Stimulated activated effector memory CD8-positive, alpha-beta T cell treated with anti-CD3 and anti-CD28 coated beads, Interleukin-12 subunit alpha, Interleukin-12 subunit beta, amount 100 ng/mL, for 72 hours (primary cell): ENCODE results near the gene TP63.

ENCODE experiments used
- ATAC-seq: fragments of 150-1000 bp; cut with Tn5 transposase; 2 replicates; pipeline ENCODE4 v1.10.0; 2021
- DNase-seq, 2 donors: peaks; one replicate each; pipeline ENCODE4 v3.0.0; 2021 to 2022; ENCODE audit warnings: low spot score in 2 of 2
- H3K27ac Mint-ChIP-seq: one replicate; pipeline ENCODE4 v1.8.0; 2022; ENCODE audit warnings: mild to moderate bottlenecking, mixed read lengths
- H3K36me3 Mint-ChIP-seq: one replicate; pipeline ENCODE4 v1.8.0; 2022; ENCODE audit warnings: mild to moderate bottlenecking, mixed read lengths
- H3K4me1 Mint-ChIP-seq: one replicate; pipeline ENCODE4 v1.8.0; 2022; ENCODE audit warnings: mixed read lengths
- H3K4me3 Mint-ChIP-seq: one replicate; pipeline ENCODE4 v1.8.0; 2022; ENCODE audit warnings: mild to moderate bottlenecking, mixed read lengths
- H3K9me3 Mint-ChIP-seq: one replicate; pipeline ENCODE4 v1.8.0; 2022; ENCODE audit warnings: mixed read lengths

The TP63 gene

GRCh38 chr3:189896533-189896932 lies 265.3 kb downstream of the TP63 start:
- H3K27ac Mint-ChIP-seq = no peak overlapping the region

GRCh38 chr3:189897406-189897805 lies 266.2 kb downstream of the TP63 start:
- H3K27ac Mint-ChIP-seq = no peak overlapping the region
- ATAC-seq = no peak
- no peaks in the 10 kb centered on the region for H3K9me3 Mint-ChIP-seq
- no peak overlapping the region for H3K4me3 Mint-ChIP-seq
- no peaks in the 10 kb centered on the region for H3K4me1 Mint-ChIP-seq
- H3K36me3 Mint-ChIP-seq = no peaks in the 10 kb centered on the region
- no peak for DNase-seq

More at GRCh38 chr3:189896533-189896932, 265.3 kb downstream of the TP63 start:
- H3K9me3 Mint-ChIP-seq = no peaks in the 10 kb centered on the region
- ATAC-seq (no peak), DNase-seq (no peak)
- no peak overlapping the region for H3K4me3 Mint-ChIP-seq
- H3K36me3 Mint-ChIP-seq = no peaks in the 10 kb centered on the region
- H3K4me1 Mint-ChIP-seq = no peaks in the 10 kb centered on the region

GRCh38 chr3:189898559-189899153 lies 267.5 kb downstream of the TP63 start:
- no peaks in the 10 kb centered on the region for H3K36me3 Mint-ChIP-seq
- H3K4me3 Mint-ChIP-seq = no peak overlapping the region
- no peaks in the 10 kb centered on the region for H3K4me1 Mint-ChIP-seq
- DNase-seq (no peak), ATAC-seq (no peak)
- H3K27ac Mint-ChIP-seq = no peak overlapping the region
- H3K9me3 Mint-ChIP-seq = no peaks in the 10 kb centered on the region

GRCh38 chr3:189899186-189899585 lies 268.0 kb downstream of the TP63 start:
- H3K27ac Mint-ChIP-seq = no peak overlapping the region
- no peak for ATAC-seq
- no peak for DNase-seq
- no peaks in the 10 kb centered on the region for H3K9me3 Mint-ChIP-seq
- H3K36me3 Mint-ChIP-seq = no peaks in the 10 kb centered on the region
- no peak overlapping the region for H3K4me3 Mint-ChIP-seq
- no peaks in the 10 kb centered on the region for H3K4me1 Mint-ChIP-seq

GRCh38 chr3:189900578-189900977 lies 269.4 kb downstream of the TP63 start:
- Mint-ChIP-seq H3K4me3 (no peak overlapping the region), H3K4me1 (no peaks in the 10 kb centered on the region), H3K36me3 (no peaks in the 10 kb centered on the region), H3K9me3 (no peaks in the 10 kb centered on the region), H3K27ac (no peak overlapping the region)
- DNase-seq (no peak), ATAC-seq (no peak)

- no peak overlapping the region for H3K4me3 Mint-ChIP-seq
- DNase-seq (no peak), ATAC-seq (no peak)
- no peak overlapping the region for H3K27ac Mint-ChIP-seq
- H3K9me3 Mint-ChIP-seq = no peaks in the 10 kb centered on the region
- H3K36me3 Mint-ChIP-seq = no peaks in the 10 kb centered on the region
- no peaks in the 10 kb centered on the region for H3K4me1 Mint-ChIP-seq
These were observed 270.3 kb downstream of the TP63 start for GRCh38 chr3:189901481-189901880.

- DNase-seq = no peak
- peak; percentile 34 for ATAC-seq
- no peaks in the 10 kb centered on the region for H3K9me3 Mint-ChIP-seq
- H3K36me3 Mint-ChIP-seq = no peaks in the 10 kb centered on the region
- no peak overlapping the region for H3K27ac Mint-ChIP-seq
- no peak overlapping the region for H3K4me3 Mint-ChIP-seq
- no peaks in the 10 kb centered on the region for H3K4me1 Mint-ChIP-seq
These were observed 271.3 kb downstream of the TP63 start for GRCh38 chr3:189902230-189903186.

- Mint-ChIP-seq H3K9me3 (no peaks in the 10 kb centered on the region), H3K4me1 (no peaks in the 10 kb centered on the region), H3K36me3 (no peaks in the 10 kb centered on the region), H3K4me3 (no peak overlapping the region), H3K27ac (no peak overlapping the region)
- ATAC-seq = no peak
- DNase-seq = no peak
These were observed 272.5 kb downstream of the TP63 start for GRCh38 chr3:189903562-189904250.

GRCh38 chr3:189907803-189908202 lies 276.6 kb downstream of the TP63 start:
- H3K36me3 Mint-ChIP-seq = no peaks in the 10 kb centered on the region
- no peak for DNase-seq
- no peak overlapping the region for H3K4me3 Mint-ChIP-seq
- ATAC-seq = no peak
- H3K27ac Mint-ChIP-seq = no peak overlapping the region
- H3K9me3 Mint-ChIP-seq = no peaks in the 10 kb centered on the region
- H3K4me1 Mint-ChIP-seq = no peaks in the 10 kb centered on the region

- H3K36me3 Mint-ChIP-seq = no peaks in the 10 kb centered on the region
- H3K4me3 Mint-ChIP-seq = no peak overlapping the region
- DNase-seq (no peak), ATAC-seq (no peak)
- no peaks in the 10 kb centered on the region for H3K9me3 Mint-ChIP-seq
- H3K27ac Mint-ChIP-seq = no peak overlapping the region
- H3K4me1 Mint-ChIP-seq = no peaks in the 10 kb centered on the region
These were observed 277.5 kb downstream of the TP63 start for GRCh38 chr3:189908646-189909045.

GRCh38 chr3:189909139-189909538 lies 277.9 kb downstream of the TP63 start:
- Mint-ChIP-seq H3K27ac (no peak overlapping the region), H3K36me3 (no peaks in the 10 kb centered on the region), H3K4me3 (no peak overlapping the region), H3K9me3 (no peaks in the 10 kb centered on the region), H3K4me1 (no peaks in the 10 kb centered on the region)
- DNase-seq (no peak), ATAC-seq (no peak)

GRCh38 chr3:189909573-189909972 lies 278.4 kb downstream of the TP63 start:
- Mint-ChIP-seq H3K4me3 (no peak overlapping the region), H3K36me3 (no peaks in the 10 kb centered on the region), H3K27ac (no peak overlapping the region), H3K4me1 (no peaks in the 10 kb centered on the region), H3K9me3 (no peaks in the 10 kb centered on the region)
- ATAC-seq (no peak), DNase-seq (no peak)

- Mint-ChIP-seq H3K9me3 (no peaks in the 10 kb centered on the region), H3K4me3 (no peak overlapping the region), H3K36me3 (no peaks in the 10 kb centered on the region), H3K27ac (no peak overlapping the region), H3K4me1 (no peaks in the 10 kb centered on the region)
- no peak for DNase-seq
- no peak for ATAC-seq
These were observed 279.8 kb downstream of the TP63 start for GRCh38 chr3:189911001-189911400.

GRCh38 chr3:189914799-189915198 lies 283.6 kb downstream of the TP63 start:
- DNase-seq (no peak), ATAC-seq (peak; percentile 68)
- Mint-ChIP-seq H3K27ac (no peak overlapping the region), H3K36me3 (no peaks in the 10 kb centered on the region), H3K9me3 (no peaks in the 10 kb centered on the region), H3K4me1 (no peaks in the 10 kb centered on the region), H3K4me3 (no peak overlapping the region)

GRCh38 chr3:189921770-189922169 lies 290.6 kb downstream of the TP63 start:
- H3K4me1 Mint-ChIP-seq = no peaks in the 10 kb centered on the region
- H3K4me3 Mint-ChIP-seq = no peak overlapping the region
- H3K9me3 Mint-ChIP-seq = no peaks in the 10 kb centered on the region
- ATAC-seq = no peak
- no peak overlapping the region for H3K27ac Mint-ChIP-seq
- DNase-seq = no peak
- H3K36me3 Mint-ChIP-seq = no peaks in the 10 kb centered on the region
